ENCODE results near the gene ATP2A3.

ATP2A3 gene

DNA sequence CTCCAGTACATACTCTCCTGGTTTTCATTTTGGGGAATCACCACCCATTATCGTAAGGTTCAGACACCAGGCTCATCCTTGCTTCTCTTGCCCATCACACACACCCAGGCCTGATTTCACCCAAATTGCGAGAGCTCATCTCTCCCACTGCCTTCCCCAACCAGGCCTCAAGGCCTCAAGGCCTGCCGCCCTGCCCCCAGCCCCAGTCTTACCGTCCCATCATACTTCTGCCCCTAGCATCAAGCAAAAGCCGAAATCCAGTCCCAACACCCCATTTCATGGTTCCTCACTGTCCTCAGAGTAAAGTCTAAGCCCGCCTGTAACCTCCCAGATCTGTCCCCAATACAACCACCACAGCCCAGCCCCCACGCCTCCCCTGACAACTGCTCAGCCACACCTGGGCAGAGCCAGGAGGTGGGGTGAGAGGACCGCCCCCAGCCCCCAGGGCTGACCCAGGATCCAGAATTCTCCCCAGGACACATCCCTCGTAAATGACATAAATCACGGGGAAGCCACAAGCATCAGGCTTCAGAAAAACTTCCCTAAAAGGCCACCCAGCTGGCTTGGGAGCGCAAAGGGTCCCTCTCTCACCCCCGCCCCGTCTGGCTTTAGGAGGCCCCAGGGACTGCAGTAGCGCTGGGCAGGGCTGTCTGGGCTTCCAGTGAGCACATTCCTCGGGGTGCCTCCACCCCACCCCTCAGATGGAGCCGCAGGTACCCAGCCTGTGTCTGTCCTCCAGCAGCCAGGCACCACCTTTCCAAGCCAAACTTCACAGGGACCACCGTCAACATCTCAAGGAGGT lies 38.4 kb downstream of the ATP2A3 start:
- Histone ChIP-seq H3K36me3 (ENCODE audit: control insufficient read depth, insufficient read depth, low read length) (no peaks in the 10 kb centered on the region), H3K27ac (ENCODE audit: low read depth, low read length, severe bottlenecking) (no peak overlapping the region), H3K4me3 (ENCODE audit: extremely low read depth, insufficient read depth, low read length, poor library complexity, severe bottlenecking) (no peak overlapping the region), H3K4me1 (ENCODE audit: control insufficient read depth, insufficient read depth, low read length, poor library complexity, severe bottlenecking) (no peaks in the 10 kb centered on the region), H3K9me3 (ENCODE audit: control insufficient read depth, low read length) (no peaks in the 10 kb centered on the region)
- 87 to 91% methylated on average over 11 to 16 of the region's 17 CpGs for WGBS, 2 experiments (ENCODE audit: insufficient coverage in 2 of 2)

DNA sequence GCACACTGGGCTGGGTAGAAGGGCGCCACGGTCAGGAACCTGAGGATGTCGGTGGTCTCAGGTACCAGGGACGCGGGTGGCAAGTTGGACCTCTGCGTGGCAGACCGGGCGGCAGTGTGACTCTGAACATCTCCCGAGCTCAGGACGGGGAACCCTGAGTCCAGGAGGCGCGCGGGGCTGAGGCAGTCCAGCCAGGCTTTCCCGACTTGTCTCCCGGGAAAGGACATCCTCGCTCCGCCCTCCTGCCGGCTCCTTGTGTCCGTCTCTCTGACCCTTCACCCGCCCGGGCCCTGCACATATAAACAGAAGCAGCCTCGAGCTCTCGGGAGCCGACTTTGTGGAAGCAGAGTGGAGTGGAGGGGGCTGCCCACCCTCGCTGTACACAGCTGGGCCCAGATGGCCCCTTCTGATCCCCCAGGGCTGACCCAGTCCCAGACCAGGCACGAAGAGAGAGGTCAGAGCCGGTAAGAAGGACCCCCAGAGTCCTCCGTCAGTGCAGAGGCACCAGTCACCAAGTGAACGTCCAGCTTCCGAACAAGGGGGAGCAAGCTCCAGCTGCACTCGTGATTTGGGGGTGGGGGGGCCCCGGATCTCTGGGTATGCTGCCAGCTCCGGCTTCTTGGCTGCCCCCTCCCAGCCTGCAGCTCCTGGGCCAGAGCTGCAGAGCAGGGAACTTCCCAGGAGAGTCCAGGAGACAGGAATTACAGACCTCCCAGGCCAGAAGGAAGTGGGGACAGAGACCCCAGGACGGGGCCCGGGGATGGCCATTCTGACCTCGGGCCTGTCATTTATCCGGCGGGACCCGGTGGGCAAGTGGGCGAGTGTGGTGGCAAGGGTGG lies 39.5 kb downstream of the ATP2A3 start:
- H3K9me3 ChIP-seq (ENCODE audit: control insufficient read depth, low read length): no peaks in the 10 kb centered on the region
- H3K36me3 ChIP-seq (ENCODE audit: control insufficient read depth, insufficient read depth, low read length): no peaks in the 10 kb centered on the region
- 93 to 94% methylated on average over 35 to 37 of the region's 40 CpGs for WGBS, 2 experiments (ENCODE audit: insufficient coverage in 2 of 2)
- H3K4me3 ChIP-seq (ENCODE audit: extremely low read depth, insufficient read depth, low read length, poor library complexity, severe bottlenecking): no peak overlapping the region
- H3K27ac ChIP-seq (ENCODE audit: low read depth, low read length, severe bottlenecking): no peak overlapping the region
- no peaks in the 10 kb centered on the region for H3K4me1 ChIP-seq (ENCODE audit: control insufficient read depth, insufficient read depth, low read length, poor library complexity, severe bottlenecking)

DNA sequence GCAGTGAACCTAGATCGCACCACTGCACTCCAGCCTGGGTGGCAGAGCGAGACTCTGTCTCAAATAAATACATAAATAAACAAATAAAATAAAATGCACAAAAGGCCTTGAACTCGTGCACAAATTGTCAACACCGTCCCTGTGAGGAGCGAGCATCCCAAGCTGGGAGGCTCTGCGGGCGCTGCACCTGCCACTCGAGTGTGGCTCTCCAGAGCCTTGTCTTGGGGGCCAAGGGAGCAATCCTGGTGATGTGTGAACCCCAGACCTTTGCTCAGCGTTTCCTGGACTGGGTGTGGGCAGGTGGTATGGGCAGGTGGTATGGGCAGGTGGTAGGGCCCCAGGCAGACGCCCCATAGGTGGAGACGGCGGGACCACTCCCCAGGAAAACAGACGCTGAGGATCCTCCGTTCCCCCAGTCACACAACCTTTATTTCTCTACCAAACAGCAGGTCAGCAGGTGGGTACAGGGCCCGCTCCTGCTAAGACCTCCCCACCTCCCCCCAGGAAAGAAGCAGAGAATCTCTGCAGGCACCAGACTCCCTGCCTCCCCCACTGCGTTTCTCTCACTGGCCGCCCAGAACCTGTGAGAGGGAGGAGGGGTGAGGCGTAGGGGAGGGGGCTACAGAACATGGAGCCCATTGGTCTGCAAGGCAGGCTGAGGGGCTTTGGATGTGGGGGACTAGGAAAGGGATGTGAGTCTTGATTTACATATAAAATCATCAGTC lies 40.6 kb downstream of the ATP2A3 start:
- no peaks in the 10 kb centered on the region for H3K36me3 ChIP-seq (ENCODE audit: control insufficient read depth, insufficient read depth, low read length)
- no peaks in the 10 kb centered on the region for H3K4me1 ChIP-seq (ENCODE audit: control insufficient read depth, insufficient read depth, low read length, poor library complexity, severe bottlenecking)
- H3K4me3 ChIP-seq (ENCODE audit: extremely low read depth, insufficient read depth, low read length, poor library complexity, severe bottlenecking): no peak overlapping the region
- H3K27ac ChIP-seq (ENCODE audit: low read depth, low read length, severe bottlenecking): no peak overlapping the region
- no peaks in the 10 kb centered on the region for H3K9me3 ChIP-seq (ENCODE audit: control insufficient read depth, low read length)
- 83 to 94% methylated on average over 7 to 12 of the region's 18 CpGs for WGBS, 2 experiments (ENCODE audit: insufficient coverage in 2 of 2)

DNA sequence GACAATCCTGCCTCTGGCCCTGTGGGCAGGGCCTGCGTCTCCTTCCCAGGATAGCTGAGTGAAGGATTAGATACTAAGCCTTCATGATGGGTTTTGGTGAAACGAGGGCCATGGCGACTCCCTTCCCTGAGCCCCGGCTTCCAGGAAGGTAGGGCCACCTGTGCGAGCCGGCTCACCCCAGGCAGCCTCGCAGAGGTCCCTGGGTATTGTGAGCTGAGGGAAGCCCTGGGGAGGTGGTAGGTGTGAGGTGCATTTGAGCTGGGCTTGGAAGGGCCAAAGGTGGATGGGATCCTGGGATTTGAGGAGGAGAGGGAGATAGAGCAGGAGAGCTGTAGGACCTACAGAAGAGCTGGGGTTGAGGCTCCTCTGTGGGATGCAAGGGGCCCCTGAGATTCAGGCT lies 41.5 kb downstream of the ATP2A3 start:
- Histone ChIP-seq H3K36me3 (ENCODE audit: control insufficient read depth, insufficient read depth, low read length) (no peaks in the 10 kb centered on the region), H3K9me3 (ENCODE audit: control insufficient read depth, low read length) (no peaks in the 10 kb centered on the region), H3K4me3 (ENCODE audit: extremely low read depth, insufficient read depth, low read length, poor library complexity, severe bottlenecking) (no peak overlapping the region), H3K27ac (ENCODE audit: low read depth, low read length, severe bottlenecking) (no peak overlapping the region), H3K4me1 (ENCODE audit: control insufficient read depth, insufficient read depth, low read length, poor library complexity, severe bottlenecking) (no peaks in the 10 kb centered on the region)
- 93 to 95% methylated on average over 7 of the region's 7 CpGs for WGBS, 2 experiments (ENCODE audit: insufficient coverage in 2 of 2)

DNA sequence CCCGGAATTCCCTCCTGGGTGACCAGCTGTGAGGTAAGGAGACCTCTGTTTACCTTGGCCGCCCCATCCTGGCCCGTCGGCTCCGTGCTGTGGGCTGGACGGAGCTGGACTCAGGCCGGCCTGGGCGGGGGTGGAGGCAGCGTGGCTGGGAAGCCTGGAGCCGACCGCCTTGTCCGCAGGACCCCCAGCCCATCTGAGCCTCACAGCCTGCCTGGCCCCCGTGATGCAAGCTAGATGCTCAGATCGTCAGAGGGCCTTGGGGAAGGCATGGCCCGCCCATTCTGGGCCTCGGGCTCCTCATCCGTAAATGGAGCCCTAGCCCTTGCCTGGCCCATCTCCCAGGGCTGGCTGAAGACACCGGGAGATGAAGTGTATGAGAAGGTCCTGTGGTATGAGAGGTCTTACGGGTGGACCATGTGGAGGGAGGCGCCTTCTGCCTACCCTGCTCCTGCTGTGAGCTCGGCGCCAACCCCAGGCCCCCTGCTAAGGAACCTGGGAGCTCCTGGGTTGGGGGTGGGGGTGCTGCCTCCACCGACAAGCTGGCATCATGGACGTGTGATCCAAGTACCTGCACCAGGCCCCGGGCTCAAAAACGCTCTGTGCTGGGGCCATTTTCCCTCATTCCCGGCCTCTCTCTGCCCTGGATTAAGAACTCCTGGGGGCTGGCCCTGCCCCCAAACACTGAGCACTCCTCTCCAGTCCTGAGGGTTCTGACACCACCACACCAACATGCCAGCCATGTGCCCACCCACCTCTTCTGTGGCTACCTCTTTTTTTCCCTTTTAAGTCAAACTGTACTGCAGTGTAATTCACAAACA lies 42.5 kb downstream of the ATP2A3 start:
- whole genome bisulfite sequencing, 2 experiments (ENCODE audit: insufficient coverage in 2 of 2): 92 to 94% methylated on average over 24 to 25 of the region's 27 CpGs
- H3K27ac ChIP-seq (ENCODE audit: low read depth, low read length, severe bottlenecking): no peak overlapping the region
- no peaks in the 10 kb centered on the region for H3K4me1 ChIP-seq (ENCODE audit: control insufficient read depth, insufficient read depth, low read length, poor library complexity, severe bottlenecking)
- no peak overlapping the region for H3K4me3 ChIP-seq (ENCODE audit: extremely low read depth, insufficient read depth, low read length, poor library complexity, severe bottlenecking)
- no peaks in the 10 kb centered on the region for H3K9me3 ChIP-seq (ENCODE audit: control insufficient read depth, low read length)
- H3K36me3 ChIP-seq (ENCODE audit: control insufficient read depth, insufficient read depth, low read length): no peaks in the 10 kb centered on the region

DNA sequence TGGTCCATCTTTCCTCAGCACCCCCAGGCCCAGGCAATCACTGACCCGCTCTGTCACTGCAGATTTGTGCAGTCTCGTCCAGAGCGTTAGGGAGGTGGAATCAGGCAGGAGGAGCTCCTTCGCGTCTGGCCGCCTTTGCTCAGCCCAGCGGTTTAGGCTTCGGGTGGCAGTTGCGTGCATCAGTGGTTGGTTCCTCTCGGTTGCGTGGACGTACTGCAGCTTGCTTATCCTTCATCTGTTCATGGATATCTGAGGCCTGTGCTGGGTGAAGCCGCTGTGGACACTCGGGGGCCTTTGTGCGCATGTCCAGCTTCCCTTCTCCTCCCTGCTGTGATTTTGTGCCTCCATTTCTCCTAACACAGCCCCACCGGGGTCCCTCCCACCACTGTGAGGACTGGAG lies 43.2 kb downstream of the ATP2A3 start:
- WGBS, 2 experiments (ENCODE audit: insufficient coverage in 2 of 2): 95 to 96% methylated on average over 12 to 15 of the region's 16 CpGs
- H3K4me3 ChIP-seq (ENCODE audit: extremely low read depth, insufficient read depth, low read length, poor library complexity, severe bottlenecking): no peak overlapping the region
- no peaks in the 10 kb centered on the region for H3K4me1 ChIP-seq (ENCODE audit: control insufficient read depth, insufficient read depth, low read length, poor library complexity, severe bottlenecking)
- H3K27ac ChIP-seq (ENCODE audit: low read depth, low read length, severe bottlenecking): no peak overlapping the region
- no peaks in the 10 kb centered on the region for H3K9me3 ChIP-seq (ENCODE audit: control insufficient read depth, low read length)
- H3K36me3 ChIP-seq (ENCODE audit: control insufficient read depth, insufficient read depth, low read length): no peaks in the 10 kb centered on the region

DNA sequence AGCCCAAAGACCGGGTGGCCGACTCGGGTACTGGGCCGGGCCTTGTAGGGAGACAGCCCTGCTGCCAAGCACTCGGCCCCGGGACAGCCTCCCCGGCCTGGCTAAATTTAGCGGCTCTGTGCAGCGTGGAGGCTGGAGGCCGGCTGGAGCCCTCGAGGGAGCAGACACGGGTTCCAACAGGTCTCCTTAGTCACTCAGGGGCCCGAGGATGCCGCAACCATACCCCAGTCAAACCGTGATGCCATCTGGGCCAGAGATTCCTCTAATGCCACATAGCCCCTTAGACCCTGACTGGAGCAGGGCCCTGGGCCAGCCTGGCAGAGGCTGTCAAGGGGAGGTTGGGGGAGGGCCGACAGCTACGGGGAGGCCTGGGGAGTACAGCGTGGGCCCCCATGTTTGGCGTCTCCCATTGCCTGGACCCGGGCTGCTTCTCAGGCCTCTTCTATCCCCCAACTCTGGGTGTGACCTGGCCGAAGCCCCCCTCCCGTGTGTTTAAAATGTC lies 45.1 kb downstream of the ATP2A3 start:
- no peaks in the 10 kb centered on the region for H3K36me3 ChIP-seq (ENCODE audit: control insufficient read depth, insufficient read depth, low read length)
- H3K27ac ChIP-seq (ENCODE audit: low read depth, low read length, severe bottlenecking): no peak overlapping the region
- H3K4me3 ChIP-seq (ENCODE audit: extremely low read depth, insufficient read depth, low read length, poor library complexity, severe bottlenecking): no peak overlapping the region
- no peaks in the 10 kb centered on the region for H3K9me3 ChIP-seq (ENCODE audit: control insufficient read depth, low read length)
- 87 to 91% methylated on average over 16 to 21 of the region's 22 CpGs for WGBS, 2 experiments (ENCODE audit: insufficient coverage in 2 of 2)
- no peaks in the 10 kb centered on the region for H3K4me1 ChIP-seq (ENCODE audit: control insufficient read depth, insufficient read depth, low read length, poor library complexity, severe bottlenecking)

DNA sequence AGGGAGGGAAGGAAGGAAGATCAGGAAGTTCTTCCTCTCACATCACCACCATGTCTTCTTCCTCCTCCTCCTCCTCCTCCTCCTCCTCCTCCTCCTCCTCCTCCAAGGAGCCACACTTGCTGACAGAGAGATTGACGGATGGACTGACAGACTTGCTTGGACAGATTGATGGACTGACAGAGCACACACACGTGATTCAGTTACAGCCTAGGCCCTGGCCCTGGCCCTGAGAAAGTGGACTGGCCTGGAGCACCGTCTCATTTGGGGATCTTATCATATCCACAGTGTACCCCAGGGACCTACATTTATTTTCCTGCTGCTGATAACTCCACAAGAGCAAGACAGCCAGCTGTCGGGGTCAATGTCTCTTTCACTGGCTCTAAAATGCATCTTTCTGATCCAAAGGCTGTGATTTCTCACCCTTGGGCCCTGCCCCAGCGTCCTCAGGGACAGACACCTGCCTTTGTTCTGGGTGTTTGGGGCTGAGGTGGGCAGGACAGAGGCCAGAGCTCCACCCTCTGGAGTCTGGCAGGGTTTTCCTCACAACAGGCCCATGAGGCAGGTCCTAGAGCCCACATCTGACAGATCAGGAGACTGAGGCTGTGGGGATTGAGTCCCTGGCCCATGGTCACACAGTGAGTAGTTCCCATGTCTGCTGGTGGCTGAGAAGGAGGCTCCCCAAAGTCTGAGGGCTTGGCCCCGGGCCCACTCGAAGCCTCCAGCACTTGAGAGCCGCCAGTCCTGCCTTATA lies 45.7 kb downstream of the ATP2A3 start:
- Histone ChIP-seq H3K4me3 (ENCODE audit: extremely low read depth, insufficient read depth, low read length, poor library complexity, severe bottlenecking) (no peak overlapping the region), H3K36me3 (ENCODE audit: control insufficient read depth, insufficient read depth, low read length) (no peaks in the 10 kb centered on the region), H3K9me3 (ENCODE audit: control insufficient read depth, low read length) (no peaks in the 10 kb centered on the region), H3K4me1 (ENCODE audit: control insufficient read depth, insufficient read depth, low read length, poor library complexity, severe bottlenecking) (no peaks in the 10 kb centered on the region), H3K27ac (ENCODE audit: low read depth, low read length, severe bottlenecking) (no peak overlapping the region)
- WGBS, 2 experiments (ENCODE audit: insufficient coverage in 2 of 2): 70 to 86% methylated on average over 6 to 8 of the region's 8 CpGs

DNA sequence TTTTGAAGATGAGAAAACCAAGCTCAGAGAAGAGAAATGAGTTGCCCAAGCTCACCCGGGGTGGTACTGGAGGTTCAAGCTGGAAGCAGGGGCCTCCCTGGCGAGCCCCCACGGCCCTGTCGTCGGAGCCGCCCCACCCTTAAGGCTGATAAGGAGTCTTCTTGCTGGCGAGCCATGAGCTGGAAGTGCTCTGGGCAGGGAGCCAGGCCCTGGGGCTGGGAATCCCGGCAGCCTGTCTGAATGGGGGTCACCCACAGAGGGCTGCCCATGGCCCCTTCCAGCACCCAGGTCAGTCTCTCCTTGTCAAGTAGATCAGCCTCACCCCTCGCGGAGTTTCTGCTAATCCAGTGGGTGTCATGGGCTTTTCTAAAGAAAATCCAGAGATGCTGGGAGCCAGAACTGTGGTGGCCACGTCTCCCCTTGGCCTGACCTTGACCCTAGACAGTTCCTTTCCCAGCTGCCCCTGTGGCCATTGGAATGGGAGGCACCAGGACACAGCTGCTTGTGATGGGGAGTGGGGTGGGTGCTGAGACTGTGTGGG lies 46.8 kb downstream of the ATP2A3 start:
- H3K36me3 ChIP-seq (ENCODE audit: control insufficient read depth, insufficient read depth, low read length): no peaks in the 10 kb centered on the region
- no peaks in the 10 kb centered on the region for H3K4me1 ChIP-seq (ENCODE audit: control insufficient read depth, insufficient read depth, low read length, poor library complexity, severe bottlenecking)
- 78% methylated on average over 9 to 10 of the region's 11 CpGs for WGBS, 2 experiments (ENCODE audit: insufficient coverage in 2 of 2)
- H3K27ac ChIP-seq (ENCODE audit: low read depth, low read length, severe bottlenecking): no peak overlapping the region
- H3K9me3 ChIP-seq (ENCODE audit: control insufficient read depth, low read length): no peaks in the 10 kb centered on the region
- no peak overlapping the region for H3K4me3 ChIP-seq (ENCODE audit: extremely low read depth, insufficient read depth, low read length, poor library complexity, severe bottlenecking)

All from mesodermal cell (in vitro differentiated cells).